ENCODE measurements around the gene ADCK1. TPM values are rescaled to one million over a fixed set of nuclear protein-coding genes. Genes with fewer than 3 reads are reported as not detected.
A peak's percentile ranks its signal among the peaks of the same experiment; 100 is the strongest.
"Not testable (repeated sequence)": the region's sequence is repeated elsewhere in the genome, so short reads cannot be mapped to it uniquely, and the experiment has no call there.

ADCK1 gene
- total and polyA plus RNA-seq, 4 experiments from 2014 or later: 5.2 to 12.0 (median 5.4) TPM

GRCh38 chr14:77791225-77791600 lies 8.7 kb upstream of the ADCK1 start:
- no peaks in the 10 kb centered on the region for H3K9me3 Mint-ChIP-seq
- H3K4me1 Mint-ChIP-seq: no peaks in the 10 kb centered on the region
- Histone ChIP-seq H3K36me3 (ENCODE audit: insufficient read depth, low read length) (no peaks in the 10 kb centered on the region), H3K9me3 (ENCODE audit: control insufficient read depth in 1 of 2, low read length in 2 of 2) (no peaks in the 10 kb centered on the region), H3K27me3 (ENCODE audit: insufficient read depth, low read length) (no peaks in the 10 kb centered on the region), H3K27ac (ENCODE audit: low read depth, low read length) (no peak overlapping the region), H3K4me1 (ENCODE audit: insufficient read depth, low read length) (no peaks in the 10 kb centered on the region), H3K4me3 (ENCODE audit: low read length in 2 of 2) (no peak overlapping the region)
- ChIA-PET POLR2A (ENCODE audit: partially characterized antibody) (no interaction called here), CTCF (ENCODE audit: partially characterized antibody) (no interaction called here)
- H3K27ac Mint-ChIP-seq: no peak overlapping the region
- H3K27me3 Mint-ChIP-seq: peaks cover 4 to 7% of the 10 kb centered on the region in 2 donors
- no peak for DNase-seq
- intact Hi-C loops (cut with micrococcal nuclease): no loop called here
- H3K4me3 Mint-ChIP-seq: no peak overlapping the region
- H3K36me3 Mint-ChIP-seq: no peaks in the 10 kb centered on the region

DNA sequence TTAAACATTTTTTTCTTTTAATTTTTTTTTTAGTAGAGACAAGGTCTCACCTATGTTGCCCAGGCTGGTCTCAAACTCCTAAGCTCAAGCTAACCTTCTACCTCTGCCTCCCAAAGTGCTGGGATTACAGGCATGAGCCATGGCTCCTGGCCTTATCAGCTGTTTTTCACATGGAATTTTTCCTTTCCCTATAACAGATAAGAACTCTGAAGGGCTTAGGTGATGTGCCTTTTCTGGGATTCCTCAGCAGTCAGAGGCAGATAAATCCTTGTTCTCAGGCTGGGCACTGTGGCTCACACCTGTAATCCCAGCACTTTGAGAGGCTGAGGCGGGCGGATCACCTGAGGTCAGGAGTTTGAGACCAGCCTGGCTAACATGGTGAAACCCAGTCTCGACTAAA lies 6.7 kb upstream of the ADCK1 start:
- H3K27me3 Mint-ChIP-seq; H3K4me3 Mint-ChIP-seq; H3K9me3 ChIP-seq (ENCODE audit: control insufficient read depth in 1 of 2, low read length in 2 of 2); POLR2A ChIA-PET (ENCODE audit: partially characterized antibody); H3K27ac ChIP-seq (ENCODE audit: low read depth, low read length); H3K4me3 ChIP-seq (ENCODE audit: low read length in 2 of 2); CTCF ChIA-PET (ENCODE audit: partially characterized antibody); H3K4me1 Mint-ChIP-seq; H3K27ac Mint-ChIP-seq; H3K36me3 ChIP-seq (ENCODE audit: insufficient read depth, low read length); DNase-seq; intact Hi-C loops (cut with micrococcal nuclease); H3K9me3 Mint-ChIP-seq; H3K36me3 Mint-ChIP-seq; H3K4me1 ChIP-seq (ENCODE audit: insufficient read depth, low read length); H3K27me3 ChIP-seq (ENCODE audit: insufficient read depth, low read length): not testable (repeated sequence)

DNA sequence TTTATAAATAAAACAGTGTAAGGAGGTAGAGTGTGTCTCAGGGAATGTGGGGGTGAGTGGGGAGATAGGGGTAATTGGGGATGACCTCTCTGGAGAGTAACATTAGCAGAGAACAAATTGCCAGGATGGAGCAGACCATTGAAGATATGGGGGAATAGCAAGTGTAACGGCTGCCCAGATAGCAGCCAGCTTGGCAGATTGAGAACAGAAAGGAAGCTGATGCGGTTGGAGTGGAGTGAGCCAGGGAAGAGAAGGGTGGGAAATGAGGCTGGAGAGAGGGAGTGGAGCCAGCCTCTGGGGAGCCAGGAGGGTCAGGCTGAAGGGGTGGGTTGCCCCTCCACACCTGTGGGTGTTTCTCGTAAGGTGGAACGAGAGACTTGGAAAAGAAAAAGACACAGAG lies 5.6 kb upstream of the ADCK1 start:
- Mint-ChIP-seq H3K36me3 (no peaks in the 10 kb centered on the region), H3K27me3 (peaks cover 1 to 6% of the 10 kb centered on the region in 2 donors), H3K27ac (no peak overlapping the region), H3K9me3 (no peaks in the 10 kb centered on the region), H3K4me1 (no peaks in the 10 kb centered on the region), H3K4me3 (no peak overlapping the region)
- POLR2A ChIA-PET (ENCODE audit: partially characterized antibody): no interaction called here
- Histone ChIP-seq H3K4me1 (ENCODE audit: insufficient read depth, low read length) (no peaks in the 10 kb centered on the region), H3K27me3 (ENCODE audit: insufficient read depth, low read length) (no peaks in the 10 kb centered on the region), H3K36me3 (ENCODE audit: insufficient read depth, low read length) (no peaks in the 10 kb centered on the region), H3K27ac (ENCODE audit: low read depth, low read length) (no peak overlapping the region), H3K4me3 (ENCODE audit: low read length in 2 of 2) (no peak overlapping the region), H3K9me3 (ENCODE audit: control insufficient read depth in 1 of 2, low read length in 2 of 2) (no peaks in the 10 kb centered on the region)
- no peak for DNase-seq
- intact Hi-C loops (cut with micrococcal nuclease): no loop called here
- CTCF ChIA-PET (ENCODE audit: partially characterized antibody): no interaction called here

GRCh38 chr14:77799456-77799855 lies 453 bp upstream of the ADCK1 start:
- H3K36me3 ChIP-seq (ENCODE audit: insufficient read depth, low read length); H3K36me3 Mint-ChIP-seq; H3K9me3 ChIP-seq (ENCODE audit: control insufficient read depth in 1 of 2, low read length in 2 of 2); H3K9me3 Mint-ChIP-seq; intact Hi-C loops (cut with micrococcal nuclease); H3K4me1 ChIP-seq (ENCODE audit: insufficient read depth, low read length); H3K27me3 Mint-ChIP-seq; DNase-seq; H3K27me3 ChIP-seq (ENCODE audit: insufficient read depth, low read length): not testable (repeated sequence)
- Mint-ChIP-seq H3K4me3 (peak overlapping the region; percentile 82 to 90 (median 86)), H3K4me1 (peaks cover 2 to 11% (median 9%) of the 10 kb centered on the region in 4 donors), H3K27ac (peak overlapping the region; percentile 72 to 93 (median 91))
- peak overlapping the region; percentile 71 for H3K27ac ChIP-seq (ENCODE audit: low read depth, low read length)
- H3K4me3 ChIP-seq (ENCODE audit: low read length in 2 of 2): peak overlapping the region; percentile 83 to 87
- ChIA-PET CTCF (ENCODE audit: partially characterized antibody) (interaction anchor here (0.6 to 1.1 kb wide), 2 partner anchors 38 to 450 kb away, joined by 3 to 4 read pairs; partner anchors contain the start of gene SNW1), POLR2A (ENCODE audit: partially characterized antibody) (interaction anchor here (1.0 to 2.7 kb wide), 3 partner anchors 38 to 93 kb away, joined by 4 to 25 read pairs (median 4); partner anchors contain the start of gene SNW1)

- H3K4me3 ChIP-seq (ENCODE audit: low read length in 2 of 2): peak overlapping the region; percentile 83 to 87
Observed at GRCh38 chr14:77800814-77801213, 905 bp downstream of the ADCK1 start.

GRCh38 chr14:77804592-77804991 lies 4.7 kb downstream of the ADCK1 start:
- H3K27me3 Mint-ChIP-seq: no peaks in the 10 kb centered on the region
- H3K36me3 Mint-ChIP-seq: peaks cover 0 to 5% of the 10 kb centered on the region in 2 donors
- Histone ChIP-seq H3K27me3 (ENCODE audit: insufficient read depth, low read length) (no peaks in the 10 kb centered on the region), H3K9me3 (ENCODE audit: control insufficient read depth in 1 of 2, low read length in 2 of 2) (no peaks in the 10 kb centered on the region), H3K36me3 (ENCODE audit: insufficient read depth, low read length) (no peaks in the 10 kb centered on the region), H3K27ac (ENCODE audit: low read depth, low read length) (no peak overlapping the region), H3K4me1 (ENCODE audit: insufficient read depth, low read length) (peaks cover 7% of the 10 kb centered on the region), H3K4me3 (ENCODE audit: low read length in 2 of 2) (no peak overlapping the region)
- POLR2A ChIA-PET (ENCODE audit: partially characterized antibody): no interaction called here
- CTCF ChIA-PET (ENCODE audit: partially characterized antibody): no interaction called here
- H3K4me1 Mint-ChIP-seq: peaks cover 4 to 10% (median 8%) of the 10 kb centered on the region in 4 donors
- DNase-seq: no peak
- no peak overlapping the region for H3K4me3 Mint-ChIP-seq
- H3K27ac Mint-ChIP-seq: peak overlapping the region in 1 of 7 donors; percentile 3
- H3K9me3 Mint-ChIP-seq: no peaks in the 10 kb centered on the region
- intact Hi-C loops (cut with micrococcal nuclease): no loop called here

More at GRCh38 chr14:77800814-77801213, 905 bp downstream of the ADCK1 start:
- intact Hi-C loops (cut with micrococcal nuclease): loop anchor here (1.0 to 2.0 kb wide), 5 partner anchors 40 to 480 kb away; partner anchors contain the start of genes ALKBH1, GSTZ1, SLIRP and SNW1
- POLR2A ChIA-PET (ENCODE audit: partially characterized antibody): interaction anchor here (1.5 to 2.7 kb wide), 2 partner anchors 39 to 92 kb away, joined by 4 to 25 read pairs; partner anchors contain the start of gene SNW1
- Histone ChIP-seq H3K27me3 (ENCODE audit: insufficient read depth, low read length) (no peaks in the 10 kb centered on the region), H3K9me3 (ENCODE audit: control insufficient read depth in 1 of 2, low read length in 2 of 2) (no peaks in the 10 kb centered on the region), H3K4me1 (ENCODE audit: insufficient read depth, low read length) (peaks cover 7% of the 10 kb centered on the region), H3K27ac (ENCODE audit: low read depth, low read length) (peak overlapping the region; percentile 71), H3K36me3 (ENCODE audit: insufficient read depth, low read length) (no peaks in the 10 kb centered on the region)
- H3K4me1 Mint-ChIP-seq: peaks cover 2 to 11% (median 9%) of the 10 kb centered on the region in 4 donors
- H3K9me3 Mint-ChIP-seq: no peaks in the 10 kb centered on the region
- no peak for DNase-seq
- no peaks in the 10 kb centered on the region for H3K36me3 Mint-ChIP-seq
- peak overlapping the region; percentile 81 to 90 (median 86) for H3K4me3 Mint-ChIP-seq
- peak overlapping the region in 6 of 7 donors; percentile 77 to 93 (median 88) for H3K27ac Mint-ChIP-seq
- CTCF ChIA-PET (ENCODE audit: partially characterized antibody): interaction anchor here (1.1 kb wide), 1 partner anchor 44 kb away, joined by 3 read pairs; no protein-coding TSS in a partner anchor
- no peaks in the 10 kb centered on the region for H3K27me3 Mint-ChIP-seq

GRCh38 chr14:77805706-77806105 lies 5.8 kb downstream of the ADCK1 start:
- Histone ChIP-seq H3K27me3 (ENCODE audit: insufficient read depth, low read length) (no peaks in the 10 kb centered on the region), H3K4me3 (ENCODE audit: low read length in 2 of 2) (no peak overlapping the region), H3K9me3 (ENCODE audit: control insufficient read depth in 1 of 2, low read length in 2 of 2) (no peaks in the 10 kb centered on the region), H3K4me1 (ENCODE audit: insufficient read depth, low read length) (peaks cover 1% of the 10 kb centered on the region), H3K27ac (ENCODE audit: low read depth, low read length) (no peak overlapping the region), H3K36me3 (ENCODE audit: insufficient read depth, low read length) (no peaks in the 10 kb centered on the region)
- H3K4me3 Mint-ChIP-seq: no peak overlapping the region
- ChIA-PET POLR2A (ENCODE audit: partially characterized antibody) (no interaction called here), CTCF (ENCODE audit: partially characterized antibody) (no interaction called here)
- intact Hi-C loops (cut with micrococcal nuclease): no loop called here
- H3K27me3 Mint-ChIP-seq: no peaks in the 10 kb centered on the region
- H3K9me3 Mint-ChIP-seq: no peaks in the 10 kb centered on the region
- peaks cover 0 to 2% (median under 1%) of the 10 kb centered on the region in 4 donors for H3K4me1 Mint-ChIP-seq
- no peak for DNase-seq
- H3K27ac Mint-ChIP-seq: peak overlapping the region in 1 of 7 donors; percentile 48
- peaks cover 0 to 5% of the 10 kb centered on the region in 2 donors for H3K36me3 Mint-ChIP-seq
